Astrocyte (in vitro differentiated cells and primary cell): ENCODE measurements around the gene MDFI. TPM values are rescaled to one million over a fixed set of nuclear protein-coding genes. Genes with fewer than 3 reads are reported as not detected.

Experiments
- DNase-seq: peaks from one replicate; pipeline ENCODE4 v3.0.0-alpha.2; 2010; ENCODE audit warnings: low read depth
- FAIRE-seq: peaks from 2 replicates; lab custom pipeline; 2011; peaks lifted over from hg19 to GRCh38; lab: Jason Lieb, UNC
- H2AFZ ChIP-seq: 2 replicates; pipeline ENCODE4 v1.6.0; 2012; ENCODE audit warnings: low read depth, low read length, inconsistent platforms
- H3K27ac ChIP-seq: 2 replicates; pipeline ENCODE4 v1.5.1; 2011; ENCODE audit warnings: low read depth, low read length, inconsistent platforms
- H3K27me3 ChIP-seq: 2 replicates; pipeline ENCODE4 v1.6.0; 2011; ENCODE audit warnings: low read length, inconsistent platforms; ENCODE audit not compliant: insufficient read depth
- H3K36me3 ChIP-seq: 2 replicates; pipeline ENCODE4 v1.5.1; 2011; ENCODE audit warnings: low read length, inconsistent platforms; ENCODE audit not compliant: insufficient read depth
- H3K4me1 ChIP-seq: 2 replicates; pipeline ENCODE4 v1.5.1; 2011; ENCODE audit warnings: low read length, inconsistent platforms; ENCODE audit not compliant: insufficient read depth
- H3K4me2 ChIP-seq: 2 replicates; pipeline ENCODE4 v1.6.0; 2012; ENCODE audit warnings: low read length, inconsistent platforms
- H3K4me3 ChIP-seq: 2 replicates; pipeline ENCODE4 v1.5.1; 2011; ENCODE audit warnings: low read depth, mild to moderate bottlenecking, low read length, inconsistent platforms; ENCODE audit not compliant: insufficient read depth
- H3K79me2 ChIP-seq: 2 replicates; pipeline ENCODE4 v1.6.0; 2012; ENCODE audit warnings: mild to moderate bottlenecking, low read length, inconsistent platforms; ENCODE audit not compliant: insufficient read depth
- H3K9ac ChIP-seq: 2 replicates; pipeline ENCODE4 v1.6.0; 2012; ENCODE audit warnings: mild to moderate bottlenecking, low read length, inconsistent platforms
- H3K9me3 ChIP-seq: 2 replicates; pipeline ENCODE4 v1.5.1; 2012; ENCODE audit warnings: low read depth, mild to moderate bottlenecking, low read length, inconsistent platforms; ENCODE audit not compliant: insufficient read depth
- H4K20me1 ChIP-seq: 2 replicates; pipeline ENCODE4 v1.6.0; 2012; ENCODE audit warnings: low read length, inconsistent platforms; ENCODE audit not compliant: insufficient read depth
- H3K27ac Mint-ChIP-seq: one replicate; pipeline ENCODE4 v1.8.0; 2021; ENCODE audit warnings: mild to moderate bottlenecking, mixed read lengths; ENCODE audit not compliant: unreplicated experiment
- H3K27me3 Mint-ChIP-seq: one replicate; pipeline ENCODE4 v1.8.0; 2021; ENCODE audit warnings: low read depth, mixed read lengths; ENCODE audit not compliant: unreplicated experiment
- H3K36me3 Mint-ChIP-seq: one replicate; pipeline ENCODE4 v1.8.0; 2021; ENCODE audit warnings: low read depth, mixed read lengths; ENCODE audit not compliant: unreplicated experiment
- H3K4me1 Mint-ChIP-seq: one replicate; pipeline ENCODE4 v1.8.0; 2021; ENCODE audit warnings: low read depth, mixed read lengths; ENCODE audit not compliant: unreplicated experiment
- H3K4me3 Mint-ChIP-seq: one replicate; pipeline ENCODE4 v1.8.0; 2021; ENCODE audit warnings: mild to moderate bottlenecking, moderate library complexity, mixed read lengths; ENCODE audit not compliant: unreplicated experiment
- H3K9me3 Mint-ChIP-seq: one replicate; pipeline ENCODE4 v1.8.0; 2021; ENCODE audit warnings: mild to moderate bottlenecking, mixed read lengths; ENCODE audit not compliant: unreplicated experiment
- CTCF ChIP-seq: IDR thresholded peaks from 2 replicates; pipeline ENCODE4 v1.5.1; 2011; ENCODE audit warnings: low read depth, mild to moderate bottlenecking, inconsistent platforms, low read length, moderate library complexity; ENCODE audit not compliant: insufficient read depth
- EZH2 ChIP-seq: IDR thresholded peaks from 2 replicates; pipeline ENCODE4 v1.6.1; 2012; ENCODE audit warnings: mild to moderate bottlenecking, low read length, inconsistent platforms; ENCODE audit not compliant: insufficient read depth
- total RNA-seq: library from RNA; stranded (reverse); gene quantifications from 2 replicates; pipeline ENCODE4 v1.2.1, GENCODE V29; 2021

The MDFI gene
- total RNA-seq, 1 donor from 2014 or later: 144 TPM

- no peaks in the 10 kb centered on the region for H4K20me1 ChIP-seq
- peaks cover 4% of the 10 kb centered on the region for H3K27me3 ChIP-seq
- peaks cover 8% of the 10 kb centered on the region for H3K79me2 ChIP-seq
- no peaks in the 10 kb centered on the region for H3K36me3 Mint-ChIP-seq
- H3K27ac Mint-ChIP-seq: no peak overlapping the region
- H2AFZ ChIP-seq: no peak overlapping the region
- DNase-seq: no peak
- H3K4me1 Mint-ChIP-seq: peaks cover 24% of the 10 kb centered on the region
- H3K9ac ChIP-seq: no peak overlapping the region
- H3K9me3 Mint-ChIP-seq: no peaks in the 10 kb centered on the region
- no peaks in the 10 kb centered on the region for H3K36me3 ChIP-seq
- H3K27me3 Mint-ChIP-seq: peaks cover 19% of the 10 kb centered on the region
- peaks cover 21% of the 10 kb centered on the region for H3K4me1 ChIP-seq
- no peak overlapping the region for H3K4me2 ChIP-seq
- no peak overlapping the region for H3K4me3 Mint-ChIP-seq
- no peak overlapping the region for H3K4me3 ChIP-seq
- TF ChIP-seq EZH2 (no peak), CTCF (no peak)
- no peak overlapping the region for H3K27ac ChIP-seq
- H3K9me3 ChIP-seq: no peaks in the 10 kb centered on the region
- no peak for FAIRE-seq
These were observed 5.1 kb upstream of the MDFI start for GRCh38 chr6:41633056-41633634.

- peaks cover 4% of the 10 kb centered on the region for H3K27me3 ChIP-seq
- Mint-ChIP-seq H3K9me3 (no peaks in the 10 kb centered on the region), H3K36me3 (peaks cover 3% of the 10 kb centered on the region), H3K4me1 (peaks cover 28% of the 10 kb centered on the region), H3K4me3 (no peak overlapping the region), H3K27ac (peak overlapping the region; percentile 73), H3K27me3 (peaks cover 15% of the 10 kb centered on the region)
- peak; percentile 65 for DNase-seq
- H2AFZ ChIP-seq: no peak overlapping the region
- no peak for FAIRE-seq
- peaks cover 8% of the 10 kb centered on the region for H4K20me1 ChIP-seq
- peaks cover 30% of the 10 kb centered on the region for H3K4me1 ChIP-seq
- TF ChIP-seq CTCF (no peak), EZH2 (no peak)
- no peak overlapping the region for H3K9ac ChIP-seq
- H3K36me3 ChIP-seq: no peaks in the 10 kb centered on the region
- H3K9me3 ChIP-seq: no peaks in the 10 kb centered on the region
- peak overlapping the region; percentile 66 for H3K4me2 ChIP-seq
- H3K79me2 ChIP-seq: peaks cover 16% of the 10 kb centered on the region
- H3K27ac ChIP-seq: no peak overlapping the region
- H3K4me3 ChIP-seq: no peak overlapping the region
These were observed 3.6 kb upstream of the MDFI start for GRCh38 chr6:41634657-41635056.

GRCh38 chr6:41635365-41635764, 2.9 kb upstream of the MDFI start:
- peaks cover 37% of the 10 kb centered on the region for H3K4me1 ChIP-seq
- no peak overlapping the region for H3K9ac ChIP-seq
- FAIRE-seq: no peak
- H3K4me1 Mint-ChIP-seq: peaks cover 35% of the 10 kb centered on the region
- TF ChIP-seq EZH2: no peak
- TF ChIP-seq CTCF: no peak
- peak overlapping the region; percentile 66 for H3K4me2 ChIP-seq
- no peaks in the 10 kb centered on the region for H3K36me3 ChIP-seq
- peak overlapping the region; percentile 73 for H3K27ac Mint-ChIP-seq
- peaks cover 20% of the 10 kb centered on the region for H3K79me2 ChIP-seq
- peaks cover 15% of the 10 kb centered on the region for H4K20me1 ChIP-seq
- no peaks in the 10 kb centered on the region for H3K9me3 ChIP-seq
- peaks cover 4% of the 10 kb centered on the region for H3K36me3 Mint-ChIP-seq
- DNase-seq: no peak
- peaks cover 4% of the 10 kb centered on the region for H3K27me3 ChIP-seq
- H2AFZ ChIP-seq: no peak overlapping the region
- no peak overlapping the region for H3K4me3 ChIP-seq
- H3K27me3 Mint-ChIP-seq: peaks cover 11% of the 10 kb centered on the region
- H3K9me3 Mint-ChIP-seq: no peaks in the 10 kb centered on the region
- H3K27ac ChIP-seq: no peak overlapping the region
- H3K4me3 Mint-ChIP-seq: peak overlapping the region; percentile 66
